Muscle layer of duodenum (tissue), 2 donors: ENCODE results near the gene NDST1.
A peak's percentile ranks its signal among the peaks of the same experiment; 100 is the strongest.

Experiments
- H3K27ac ChIP-seq: one replicate; pipeline ENCODE4 v1.7.0; 2013; ENCODE audit warnings: mild to moderate bottlenecking, low read length
- H3K27me3 ChIP-seq: one replicate; pipeline ENCODE4 v1.7.0; 2013; ENCODE audit warnings: low read depth, mild to moderate bottlenecking, control low read depth, low read length
- H3K36me3 ChIP-seq, 2 donors: one replicate each; pipeline ENCODE4 v1.7.0; 2013; ENCODE audit warnings: low read length in 2 of 2, control low read depth in 1 of 2, mild to moderate bottlenecking in 1 of 2; ENCODE audit not compliant: insufficient read depth in 2 of 2, control insufficient read depth in 1 of 2
- H3K4me1 ChIP-seq, 2 donors: one replicate each; pipeline ENCODE4 v1.7.0; 2013; ENCODE audit warnings: low read length in 2 of 2, mild to moderate bottlenecking in 2 of 2, control low read depth in 1 of 2, moderate library complexity in 1 of 2; ENCODE audit not compliant: insufficient read depth in 2 of 2, control insufficient read depth in 1 of 2
- H3K4me3 ChIP-seq, 2 donors: one replicate each; pipeline ENCODE4 v1.7.0; 2013; ENCODE audit warnings: low read length in 2 of 2, low read depth in 1 of 2, mild to moderate bottlenecking in 1 of 2
- H3K9me3 ChIP-seq, 2 donors: one replicate each; pipeline ENCODE4 v1.7.0; 2013; ENCODE audit warnings: low read length in 2 of 2, control low read depth in 1 of 2, mild to moderate bottlenecking in 1 of 2; ENCODE audit not compliant: control insufficient read depth in 1 of 2
- donor health status: healthy.

NDST1 gene

DNA sequence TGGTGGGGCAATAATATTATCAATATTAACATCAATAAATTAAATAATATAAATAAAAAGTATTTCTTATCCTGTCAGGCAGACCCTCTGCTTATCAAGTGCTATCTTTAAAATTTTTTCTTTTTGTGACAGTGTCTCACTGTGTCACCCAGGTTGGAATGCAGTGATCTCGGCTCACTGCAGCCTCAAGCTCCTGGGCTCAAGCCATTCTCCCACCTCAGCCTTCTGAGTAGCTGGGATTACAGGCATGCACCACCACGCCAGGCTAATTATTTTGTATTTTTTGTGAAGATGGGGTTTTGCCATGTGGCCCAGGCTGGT is 53.2 kb downstream of the NDST1 start:
- Histone ChIP-seq H3K4me1 (no peaks in the 10 kb centered on the region), H3K27me3 (no peaks in the 10 kb centered on the region), H3K36me3 (peaks cover 0 to 9% of the 10 kb centered on the region in 2 donors), H3K27ac (no peak overlapping the region), H3K4me3 (no peak overlapping the region), H3K9me3 (no peaks in the 10 kb centered on the region)

DNA sequence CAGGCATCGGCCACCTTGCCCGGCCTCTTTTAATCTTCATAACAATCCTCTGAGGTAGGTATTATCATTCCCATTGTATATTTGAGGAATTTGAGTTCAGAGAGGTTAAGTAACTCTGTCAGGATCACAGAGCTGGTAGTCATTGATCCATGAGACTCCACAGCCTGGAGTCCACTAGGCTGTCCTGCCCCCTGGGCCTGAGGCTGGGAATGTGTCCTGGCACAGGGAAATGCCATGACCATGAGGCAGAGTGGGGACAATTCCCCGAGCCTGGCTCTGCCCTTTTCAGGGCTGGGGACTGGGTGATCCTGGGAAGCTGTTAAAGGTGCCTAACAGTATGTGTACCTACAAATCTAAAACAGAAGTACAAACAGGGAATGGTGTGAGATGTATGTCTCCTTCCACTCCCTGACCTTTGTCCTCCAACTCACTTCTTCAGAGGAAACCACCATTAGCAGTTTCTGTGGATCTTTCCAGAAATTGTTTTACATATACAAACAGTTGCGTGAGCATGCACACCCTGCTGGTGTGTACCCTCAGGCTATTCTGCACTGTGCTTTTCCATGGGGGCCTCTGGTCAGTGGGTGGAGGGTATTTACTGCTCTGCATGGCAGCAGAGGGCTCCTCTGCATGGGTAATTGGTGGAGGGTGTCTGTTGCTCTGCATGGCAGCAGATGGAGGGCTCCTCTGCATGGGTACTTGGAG is 53.8 kb downstream of the NDST1 start:
- Histone ChIP-seq H3K27me3 (no peaks in the 10 kb centered on the region), H3K4me3 (no peak overlapping the region), H3K27ac (no peak overlapping the region), H3K36me3 (peaks cover 0 to 7% of the 10 kb centered on the region in 2 donors), H3K4me1 (no peaks in the 10 kb centered on the region), H3K9me3 (no peaks in the 10 kb centered on the region)

DNA sequence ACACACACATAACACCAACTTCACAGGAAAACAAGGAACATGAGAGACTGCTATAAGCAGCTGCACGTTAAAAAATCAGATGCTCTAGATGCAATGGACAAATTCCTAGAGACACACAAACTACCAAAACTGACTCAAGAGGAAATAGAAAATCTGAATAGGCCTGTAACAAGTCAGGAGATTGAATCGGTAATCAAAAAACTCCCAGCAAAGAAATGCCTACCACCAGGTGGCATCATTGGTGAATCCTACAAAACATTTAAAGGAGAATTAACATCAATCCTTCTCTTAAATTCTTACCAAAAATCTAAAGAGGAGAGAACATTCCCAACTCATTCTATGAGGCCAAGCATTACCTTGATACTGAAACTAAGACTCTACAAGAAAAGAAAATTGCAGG is 54.9 kb downstream of the NDST1 start:
- no peaks in the 10 kb centered on the region for H3K27me3 ChIP-seq
- H3K4me1 ChIP-seq: no peaks in the 10 kb centered on the region
- H3K9me3 ChIP-seq: no peaks in the 10 kb centered on the region
- H3K27ac ChIP-seq: no peak overlapping the region
- no peak overlapping the region for H3K4me3 ChIP-seq
- H3K36me3 ChIP-seq: no peaks in the 10 kb centered on the region

DNA sequence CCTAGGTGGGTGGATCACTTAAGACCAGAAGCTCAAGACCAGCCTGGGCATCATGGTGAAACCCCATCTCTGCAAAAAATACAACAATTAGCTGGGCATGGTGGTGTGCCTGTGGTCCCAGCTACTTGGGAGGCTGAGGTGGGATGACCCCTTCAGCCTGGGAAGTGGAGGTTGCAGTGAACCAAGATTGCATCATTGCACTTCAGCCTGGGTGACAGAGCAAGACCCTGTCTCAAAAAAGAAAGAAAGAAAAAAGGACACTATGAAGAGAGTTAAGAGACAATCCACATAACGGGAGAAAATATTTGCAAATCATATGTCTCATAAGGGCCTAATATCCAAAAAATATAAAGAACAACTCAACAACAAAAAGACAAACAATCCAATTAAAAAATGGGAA is 57.9 kb downstream of the NDST1 start:
- no peak overlapping the region for H3K4me3 ChIP-seq
- no peaks in the 10 kb centered on the region for H3K4me1 ChIP-seq
- no peaks in the 10 kb centered on the region for H3K9me3 ChIP-seq
- H3K27ac ChIP-seq: no peak overlapping the region
- no peaks in the 10 kb centered on the region for H3K27me3 ChIP-seq
- no peaks in the 10 kb centered on the region for H3K36me3 ChIP-seq

DNA sequence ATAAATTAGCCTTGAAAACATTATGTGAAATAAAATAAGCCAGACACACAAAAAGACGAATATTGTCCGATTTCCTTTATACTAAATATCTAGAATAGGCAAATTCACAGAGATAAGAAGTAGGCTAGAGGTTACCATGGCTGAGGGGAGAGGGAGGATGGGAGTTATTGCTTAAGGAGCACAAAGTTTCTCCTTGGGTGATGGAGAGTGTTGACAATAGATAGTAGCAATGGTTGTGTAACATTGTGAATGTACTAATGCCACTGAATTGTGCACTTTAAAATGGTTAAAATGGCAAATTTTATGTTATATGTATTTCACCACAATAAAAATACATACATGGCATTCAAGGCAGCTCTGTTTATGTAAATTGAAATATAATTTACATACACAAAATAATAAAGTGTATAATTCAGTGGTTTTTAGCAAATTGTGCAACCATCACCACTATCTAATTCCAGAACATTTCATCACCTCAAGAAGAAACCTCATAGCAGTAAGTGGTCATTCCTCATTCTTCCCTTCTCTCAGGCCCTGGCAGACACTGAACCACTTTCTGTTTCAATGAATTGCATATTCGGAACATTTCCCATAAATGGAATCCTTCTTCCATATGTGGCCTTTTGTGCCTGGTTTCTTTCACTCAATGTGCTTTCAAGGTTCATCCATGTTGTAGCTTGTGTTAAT is 59.2 kb downstream of the NDST1 start:
- Histone ChIP-seq H3K4me1 (no peaks in the 10 kb centered on the region), H3K27ac (peak overlapping the region; percentile 5), H3K4me3 (no peak overlapping the region), H3K36me3 (no peaks in the 10 kb centered on the region), H3K27me3 (no peaks in the 10 kb centered on the region), H3K9me3 (no peaks in the 10 kb centered on the region)

DNA sequence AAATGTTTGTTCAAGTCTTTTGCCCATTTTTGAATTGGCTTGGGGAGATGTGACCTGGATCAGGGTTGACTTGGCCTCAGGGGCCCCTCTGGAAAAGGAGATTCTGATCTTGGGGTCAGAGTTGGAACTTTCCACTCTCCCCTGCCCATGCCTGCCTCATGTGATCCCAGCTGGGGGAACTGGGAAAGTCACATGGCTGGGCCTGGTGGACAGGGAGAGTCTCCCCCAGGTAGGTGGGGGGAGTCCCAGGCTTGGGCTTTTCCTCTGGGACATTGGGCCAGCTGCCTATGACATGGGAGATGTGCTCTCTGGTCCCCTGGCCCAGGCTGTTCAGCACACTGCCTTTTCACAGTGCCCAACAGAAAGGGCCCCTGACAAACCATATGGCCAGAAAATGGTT is 60.7 kb downstream of the NDST1 start:
- Histone ChIP-seq H3K9me3 (no peaks in the 10 kb centered on the region), H3K27ac (no peak overlapping the region), H3K36me3 (no peaks in the 10 kb centered on the region), H3K4me3 (no peak overlapping the region), H3K27me3 (no peaks in the 10 kb centered on the region), H3K4me1 (no peaks in the 10 kb centered on the region)

DNA sequence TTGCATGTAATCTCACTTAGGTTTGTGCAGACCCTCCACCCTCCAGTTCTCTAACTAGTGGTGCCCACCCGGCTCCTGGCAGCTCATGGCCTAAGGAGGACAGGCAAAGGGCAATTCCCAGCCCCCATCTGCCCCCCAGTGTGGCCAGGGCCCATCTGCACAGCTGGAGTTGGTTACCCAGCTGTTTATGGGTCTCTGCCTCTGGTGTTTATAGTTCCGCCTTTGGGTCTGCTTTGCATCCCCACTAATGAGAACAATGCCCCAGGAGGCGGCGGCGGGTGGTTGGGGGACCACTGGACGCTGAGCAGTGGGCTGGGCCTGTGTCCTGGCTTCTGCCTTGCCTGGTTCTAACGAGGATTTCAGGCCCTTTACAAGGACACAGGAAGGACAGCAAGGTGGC is 62.4 kb downstream of the NDST1 start:
- Histone ChIP-seq H3K9me3 (no peaks in the 10 kb centered on the region), H3K27ac (no peak overlapping the region), H3K27me3 (no peaks in the 10 kb centered on the region), H3K4me1 (no peaks in the 10 kb centered on the region), H3K4me3 (no peak overlapping the region), H3K36me3 (no peaks in the 10 kb centered on the region)

DNA sequence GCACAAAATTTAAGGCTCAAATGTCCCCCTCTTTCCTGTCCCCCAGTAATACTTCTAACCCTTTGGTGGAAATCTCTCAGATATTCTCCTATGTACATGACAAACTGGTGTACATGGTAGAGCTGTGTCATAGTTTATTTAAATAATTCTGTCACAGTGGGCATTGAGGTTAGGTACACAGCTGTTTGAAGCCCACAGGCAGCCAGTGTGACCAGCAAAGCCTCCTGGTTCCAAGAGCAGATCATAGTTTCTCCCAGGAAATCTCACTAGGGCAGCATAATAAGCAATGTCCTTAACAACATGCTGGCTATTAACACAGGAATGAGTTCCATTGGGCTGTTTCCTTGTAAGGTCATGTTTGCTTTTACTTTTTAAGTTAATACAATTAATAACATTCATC is 63.9 kb downstream of the NDST1 start:
- Histone ChIP-seq H3K36me3 (no peaks in the 10 kb centered on the region), H3K4me3 (no peak overlapping the region), H3K9me3 (no peaks in the 10 kb centered on the region), H3K27ac (no peak overlapping the region), H3K4me1 (no peaks in the 10 kb centered on the region), H3K27me3 (no peaks in the 10 kb centered on the region)

DNA sequence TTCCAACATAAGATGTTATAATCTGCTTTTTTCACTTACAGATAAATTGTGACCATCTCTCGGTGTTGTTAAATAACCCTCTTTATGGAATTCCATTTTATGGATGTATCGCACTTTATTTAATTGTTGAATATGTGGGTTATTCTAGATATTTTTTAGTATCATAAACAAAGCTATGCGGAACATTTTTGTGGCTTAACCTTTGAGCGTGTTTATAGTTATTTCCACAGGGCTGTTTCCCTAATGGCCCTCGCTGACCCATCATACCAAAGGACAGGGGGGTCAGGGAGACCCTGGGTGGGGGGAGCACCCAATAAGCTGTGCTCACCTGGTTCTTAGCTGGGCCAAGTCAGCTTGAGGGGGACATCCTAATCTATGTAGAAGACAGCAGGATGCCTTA is 65.3 kb downstream of the NDST1 start:
- no peak overlapping the region for H3K27ac ChIP-seq
- no peaks in the 10 kb centered on the region for H3K27me3 ChIP-seq
- no peaks in the 10 kb centered on the region for H3K4me1 ChIP-seq
- no peaks in the 10 kb centered on the region for H3K36me3 ChIP-seq
- no peak overlapping the region for H3K4me3 ChIP-seq
- H3K9me3 ChIP-seq: no peaks in the 10 kb centered on the region

DNA sequence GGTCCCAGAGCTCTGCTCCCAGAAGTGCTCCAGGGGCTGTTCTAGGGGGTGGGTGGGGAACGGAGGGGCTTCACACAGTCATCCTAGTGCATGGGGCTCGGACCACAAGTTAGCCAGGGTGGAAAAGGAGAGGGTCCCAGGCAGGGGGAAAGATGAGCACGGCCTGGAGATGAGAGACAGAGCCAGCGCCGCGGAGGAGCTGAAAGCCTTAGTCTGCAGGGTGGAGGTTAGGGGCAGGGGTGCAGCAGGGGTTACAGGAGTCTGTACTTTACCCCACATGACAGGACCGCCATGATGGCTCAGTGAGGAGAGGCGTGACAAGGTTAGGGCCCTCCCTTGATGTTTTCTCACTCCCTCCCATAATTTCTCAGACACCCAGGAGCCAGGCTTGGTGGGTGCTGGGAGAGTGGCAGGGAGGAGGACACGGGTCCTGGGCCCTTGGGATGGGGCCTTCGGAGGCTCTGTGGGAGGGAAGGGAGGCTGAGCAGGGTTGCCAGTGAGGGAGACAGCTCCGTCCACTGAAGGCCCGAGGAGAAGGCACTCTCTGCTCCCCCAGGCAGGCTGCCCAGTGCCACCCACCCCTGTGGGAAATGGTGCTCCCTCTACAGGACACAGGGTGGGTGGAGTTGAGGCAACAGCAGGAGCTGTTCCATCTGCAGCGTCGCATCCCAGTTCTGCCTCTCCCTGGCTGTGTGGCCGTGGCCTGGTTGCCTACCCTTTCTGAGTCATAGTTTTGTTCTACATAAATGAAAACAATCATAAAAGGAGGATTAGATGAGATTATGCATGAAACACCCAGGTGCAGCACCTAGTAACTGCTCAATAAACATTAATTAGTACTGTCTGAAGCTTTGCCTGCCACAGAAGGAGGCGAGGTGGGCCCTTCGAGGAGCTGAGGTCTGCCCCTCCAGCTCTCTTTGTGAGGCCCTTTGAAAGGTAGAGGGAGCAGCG is 66.2 kb downstream of the NDST1 start:
- Histone ChIP-seq H3K4me1 (no peaks in the 10 kb centered on the region), H3K27me3 (no peaks in the 10 kb centered on the region), H3K27ac (no peak overlapping the region), H3K36me3 (no peaks in the 10 kb centered on the region), H3K4me3 (no peak overlapping the region), H3K9me3 (no peaks in the 10 kb centered on the region)

DNA sequence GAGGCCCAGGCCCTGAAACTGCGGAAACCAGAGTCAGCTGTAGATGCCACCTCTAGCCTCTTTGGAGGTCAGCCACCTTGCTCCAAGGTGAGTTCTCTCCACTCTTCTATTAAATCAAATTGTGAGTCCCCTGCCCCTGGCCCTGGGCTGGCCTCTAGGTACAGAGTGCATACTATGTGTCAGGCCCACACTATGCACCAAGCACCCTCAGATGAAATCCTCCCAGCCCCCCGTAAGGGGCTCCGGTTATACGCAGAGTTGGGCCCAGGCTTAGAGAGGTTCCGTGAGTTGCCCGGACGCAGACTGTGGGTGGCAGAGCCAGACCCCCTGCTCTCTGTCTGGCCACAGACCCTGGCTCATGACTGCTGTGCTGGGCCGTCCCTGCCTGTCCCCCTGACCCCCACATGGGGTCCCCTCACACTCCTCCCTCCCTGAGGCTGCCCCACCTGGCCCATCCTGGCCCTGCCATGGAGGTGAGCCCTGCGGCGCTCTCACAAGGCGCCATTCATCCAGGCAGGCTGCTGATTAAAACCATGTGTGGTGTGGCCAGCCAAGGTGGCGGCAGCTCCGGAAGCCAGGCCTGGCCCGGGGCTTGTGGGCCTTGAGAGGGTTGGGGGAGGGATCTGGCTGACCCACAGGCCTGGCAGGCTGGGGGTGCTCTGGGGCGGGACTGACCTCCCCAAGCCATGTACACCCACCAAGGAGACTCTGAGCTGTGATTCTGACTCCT is 67.1 kb downstream of the NDST1 start:
- no peak overlapping the region for H3K4me3 ChIP-seq
- H3K36me3 ChIP-seq: no peaks in the 10 kb centered on the region
- H3K27me3 ChIP-seq: no peaks in the 10 kb centered on the region
- H3K9me3 ChIP-seq: no peaks in the 10 kb centered on the region
- no peak overlapping the region for H3K27ac ChIP-seq
- H3K4me1 ChIP-seq: no peaks in the 10 kb centered on the region
